GM11168 (cell line): ENCODE measurements around the gene UNC50.

ENCODE experiments used
- in situ Hi-C: fragments of 300-500 bp; cut with MboI; formaldehyde crosslinking; loops from one replicate; pipeline ENCODE4 v1.12.0; 2022; ENCODE audit warnings: low sequenced_read_pairs; ENCODE audit not compliant: unreplicated experiment

UNC50 gene, protein sequence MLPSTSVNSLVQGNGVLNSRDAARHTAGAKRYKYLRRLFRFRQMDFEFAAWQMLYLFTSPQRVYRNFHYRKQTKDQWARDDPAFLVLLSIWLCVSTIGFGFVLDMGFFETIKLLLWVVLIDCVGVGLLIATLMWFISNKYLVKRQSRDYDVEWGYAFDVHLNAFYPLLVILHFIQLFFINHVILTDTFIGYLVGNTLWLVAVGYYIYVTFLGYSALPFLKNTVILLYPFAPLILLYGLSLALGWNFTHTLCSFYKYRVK

GRCh38 chr2:98608116-98608961, at the start of gene UNC50, which contains the start of gene COA5:
Gene UNC50, plus strand, starts transcription at chr2:98608589. Its CDS starts 1,171 bp downstream, at chr2:98609760.
Gene COA5, minus strand, starts transcription at chr2:98608512. Its CDS starts 107 bp downstream, at chr2:98608405.
- in situ Hi-C loops = no loop called here

DNA sequence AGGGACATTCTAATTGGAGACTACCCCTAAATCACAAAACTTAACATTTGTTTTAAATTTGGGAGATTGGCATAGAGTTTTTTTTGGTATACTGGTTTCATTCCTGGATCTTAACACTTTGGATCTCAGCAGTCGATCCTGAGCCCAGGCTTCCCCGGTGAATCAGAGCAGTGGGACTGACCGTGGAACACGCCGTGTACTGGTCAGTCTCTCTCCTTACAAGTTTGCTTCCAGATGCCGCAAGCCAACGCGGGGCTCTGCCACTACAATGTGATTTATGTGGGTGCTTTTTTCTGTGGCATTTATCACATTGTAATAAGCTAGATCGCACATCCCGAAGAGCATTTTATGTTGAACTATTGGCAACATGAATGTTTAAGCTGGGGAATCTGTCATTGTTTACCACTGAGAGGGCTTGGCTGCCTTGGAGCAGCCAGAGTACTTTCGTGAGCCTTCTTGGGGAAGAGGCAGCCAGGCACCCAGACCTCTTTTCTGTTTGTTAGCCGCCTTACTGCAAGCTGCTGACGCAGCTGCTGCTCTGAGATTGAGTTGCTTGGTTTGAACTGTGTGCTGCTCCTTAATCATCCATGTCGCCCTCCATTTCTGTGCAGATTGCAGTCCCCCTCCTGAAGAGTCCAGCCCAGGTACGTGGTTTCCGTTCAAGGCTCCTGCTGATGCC, 49.4 kb upstream of the UNC50 start:
- in situ Hi-C loops = no loop called here

DNA sequence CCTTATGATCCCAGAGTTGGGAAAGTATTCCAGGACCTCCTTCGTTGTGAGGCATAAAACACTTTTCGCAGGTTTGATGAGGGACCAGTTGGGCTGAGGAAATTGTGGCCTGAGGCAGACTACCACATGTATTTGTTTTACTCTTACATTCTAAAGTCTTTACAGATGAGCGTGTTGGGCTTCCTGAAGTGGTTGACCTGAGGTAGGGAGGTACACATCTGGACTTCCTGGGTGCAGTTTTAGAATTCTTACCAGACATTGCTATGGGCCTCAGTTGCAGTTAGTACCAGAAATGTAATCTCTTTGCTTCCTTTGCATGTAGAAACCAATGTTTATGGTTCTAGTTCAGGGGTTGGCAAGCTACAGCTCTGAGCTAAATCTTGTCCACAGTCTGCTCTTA, 48.8 kb upstream of the UNC50 start:
- in situ Hi-C loops = no loop called here

- in situ Hi-C loops = no loop called here
Measured at GRCh38 chr2:98560256-98560771, 48.1 kb upstream of the UNC50 start.

DNA sequence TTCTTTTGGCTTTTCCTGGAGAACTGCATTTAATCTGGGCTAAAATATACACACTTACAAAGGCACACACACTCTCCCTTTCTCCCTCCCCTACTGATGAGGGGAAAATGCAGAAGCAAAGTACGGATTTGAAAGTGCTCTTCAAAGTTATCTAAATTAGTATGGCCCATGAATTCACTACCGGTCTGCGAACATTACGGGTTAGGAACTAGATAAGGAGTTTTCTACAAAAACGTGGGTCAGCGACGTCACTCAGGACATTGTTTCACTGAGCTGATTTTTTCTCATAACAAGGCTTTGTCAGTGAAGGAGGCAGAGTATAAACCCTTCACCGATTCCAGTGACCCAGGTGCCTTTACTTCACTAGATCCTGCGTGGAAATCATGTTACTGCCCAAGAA, 47.4 kb upstream of the UNC50 start:
- in situ Hi-C loops = no loop called here

- in situ Hi-C loops = no loop called here
Measured at GRCh38 chr2:98561902-98562695, 46.3 kb upstream of the UNC50 start.

DNA sequence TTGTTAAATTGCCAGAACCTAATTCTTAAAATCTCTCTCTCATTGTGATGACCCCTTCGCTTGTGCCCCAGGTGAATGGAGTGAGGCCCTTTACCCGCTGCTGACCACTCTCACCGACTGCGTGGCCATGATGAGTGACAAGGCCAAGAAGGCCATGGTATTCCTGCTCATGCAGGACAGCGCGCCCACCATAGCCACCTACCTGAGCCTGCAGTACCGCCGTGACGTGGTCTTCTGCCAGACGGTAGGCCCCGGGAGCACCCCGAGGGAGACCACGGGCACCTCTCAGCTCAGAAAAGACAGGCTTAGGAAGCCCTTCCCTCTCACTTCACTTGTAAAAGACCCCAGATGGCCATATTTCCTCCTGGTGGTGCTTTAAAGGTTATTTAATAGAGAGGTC, 45.0 kb upstream of the UNC50 start:
- in situ Hi-C loops = no loop called here

DNA sequence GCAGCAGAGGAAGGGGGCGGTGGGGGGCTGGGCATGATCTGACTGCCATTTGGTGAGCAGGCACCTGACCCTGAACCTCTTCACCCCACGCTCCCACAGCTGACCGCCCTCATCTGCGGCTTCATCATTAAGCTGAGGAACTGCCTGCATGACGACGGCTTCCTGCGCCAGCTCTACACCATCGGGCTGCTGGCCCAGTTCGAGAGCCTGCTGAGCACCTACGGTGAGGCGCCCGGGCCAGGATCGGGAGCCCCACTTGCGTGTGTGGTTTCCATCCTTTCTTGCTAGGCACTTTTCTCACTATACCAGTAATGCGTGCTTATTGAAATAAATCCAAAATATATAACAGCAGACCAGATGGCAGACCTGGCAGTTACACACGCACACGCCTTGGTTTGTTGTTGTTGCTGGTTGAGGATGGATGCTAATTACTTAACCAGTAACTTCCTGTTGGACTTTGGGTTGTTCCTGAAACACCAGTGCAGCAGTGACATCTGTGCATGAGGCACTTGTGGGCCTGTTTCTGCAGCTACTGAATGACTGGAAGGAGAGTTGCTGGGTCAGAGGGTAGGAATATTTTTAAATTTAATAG, 43.8 kb upstream of the UNC50 start:
- in situ Hi-C loops = no loop called here

- in situ Hi-C loops = no loop called here
Measured at GRCh38 chr2:98565286-98565860, 43.0 kb upstream of the UNC50 start.

- in situ Hi-C loops = no loop called here
Measured at GRCh38 chr2:98565941-98566340, 42.4 kb upstream of the UNC50 start.

DNA sequence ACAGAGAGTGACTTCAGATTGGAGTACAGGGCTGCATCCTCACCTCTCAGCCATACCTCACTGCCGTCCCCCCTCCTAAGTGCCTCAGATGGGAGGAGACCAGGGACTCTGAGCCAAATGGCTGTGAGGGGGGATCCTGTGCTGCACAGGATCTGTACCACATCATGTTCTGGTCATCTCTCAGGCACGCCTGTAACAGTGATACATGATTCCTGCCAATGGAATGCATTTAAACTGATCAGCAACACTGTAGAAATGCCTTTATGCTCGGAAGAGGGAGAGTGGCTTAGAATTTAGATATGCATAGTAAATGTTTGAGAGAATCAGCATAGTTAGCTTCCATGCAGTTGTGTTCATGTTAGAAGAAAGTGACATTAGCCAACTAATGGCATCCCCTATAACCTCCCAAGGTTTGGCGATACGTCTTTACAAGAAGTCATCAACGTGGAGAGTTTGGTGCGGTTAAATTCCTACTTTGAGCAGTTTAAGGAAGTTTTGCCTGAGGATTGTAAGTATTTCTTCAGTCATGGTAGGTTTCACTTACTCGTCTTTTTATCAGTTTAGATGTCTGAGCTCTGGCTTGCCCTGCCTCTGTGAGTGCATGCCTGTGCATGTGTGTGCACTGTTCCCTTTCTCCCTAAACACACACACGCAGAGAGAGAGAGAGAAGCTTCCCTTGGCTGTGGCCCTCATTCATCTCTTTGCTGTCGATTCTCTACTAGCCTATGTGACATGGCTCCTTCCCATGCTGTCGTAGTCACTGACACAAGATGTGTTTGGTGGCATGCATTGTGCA, 40.0 kb upstream of the UNC50 start:
- in situ Hi-C loops = no loop called here

GRCh38 chr2:98569197-98569793, 39.1 kb upstream of the UNC50 start:
- in situ Hi-C loops = no loop called here

- in situ Hi-C loops = no loop called here
Measured at GRCh38 chr2:98569915-98570314, 38.5 kb upstream of the UNC50 start.

GRCh38 chr2:98570356-98570755, 38.0 kb upstream of the UNC50 start:
- in situ Hi-C loops = no loop called here

DNA sequence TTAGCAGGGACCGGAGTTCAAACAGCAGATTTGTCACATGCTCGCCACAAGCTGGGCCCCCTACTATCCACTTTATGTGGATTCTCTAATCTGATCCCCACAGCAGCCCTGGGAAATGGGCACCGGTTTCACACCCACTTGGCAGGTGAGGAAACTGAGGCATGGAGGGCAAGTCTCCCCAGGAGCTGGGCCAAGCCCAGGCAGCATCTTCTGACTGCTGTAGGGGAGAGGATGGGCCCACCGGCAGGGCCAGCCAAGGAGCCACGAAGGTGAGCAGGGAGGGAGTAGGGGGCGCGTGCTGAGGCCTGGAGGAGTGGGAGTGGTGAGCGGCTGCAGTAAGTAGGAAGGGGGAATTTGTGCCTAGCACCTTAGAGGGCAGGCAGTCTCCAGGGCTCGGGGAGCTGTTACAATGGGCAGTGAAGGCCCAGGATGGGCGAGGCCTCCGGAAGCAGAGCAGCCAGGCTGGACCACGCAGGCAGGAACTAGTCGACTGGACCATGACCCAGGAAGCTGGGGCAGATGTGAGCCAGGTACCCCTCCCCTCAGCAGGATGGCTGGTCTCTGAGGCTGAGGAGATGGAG, 37.2 kb upstream of the UNC50 start:
- in situ Hi-C loops = no loop called here

GRCh38 chr2:98571796-98572195, 36.6 kb upstream of the UNC50 start:
- in situ Hi-C loops = no loop called here

DNA sequence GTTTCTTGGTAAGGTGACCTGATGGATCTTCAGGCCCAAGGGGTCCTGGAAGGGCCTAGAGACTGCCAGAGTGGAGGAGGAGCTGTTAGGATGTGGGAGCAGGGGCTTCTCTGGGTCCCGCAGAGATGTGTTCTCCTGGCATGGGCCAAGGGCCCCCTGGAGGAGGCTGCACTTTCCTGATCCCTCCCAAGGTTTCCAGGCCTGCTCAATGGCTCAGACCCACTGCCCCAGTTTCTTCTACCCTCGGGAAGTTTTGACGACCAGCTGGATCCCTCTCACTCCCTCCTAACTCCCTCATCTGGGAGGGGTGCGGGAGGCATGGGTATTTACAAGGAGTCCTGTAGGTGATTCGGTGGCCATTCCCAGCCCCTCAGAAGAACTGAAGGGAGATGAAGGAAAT, 36.2 kb upstream of the UNC50 start:
- in situ Hi-C loops = no loop called here

GRCh38 chr2:98572676-98573075, 35.7 kb upstream of the UNC50 start:
- in situ Hi-C loops = no loop called here
